PFSK-1 (cell line): ENCODE data around the gene EPS8L1.

Source experiments
- FOXP2 ChIP-seq: optimal IDR thresholded peaks from 2 replicates; pipeline ENCODE3; 2011; ENCODE audit warnings: borderline replicate concordance, control low read depth, inconsistent platforms; ENCODE audit not compliant: insufficient read depth; ENCODE audit errors: extremely low read length, extremely low read depth
- POLR2AphosphoS5 ChIP-seq: IDR thresholded peaks from 2 replicates; pipeline ENCODE4 v1.6.1; 2012; ENCODE audit warnings: low read depth, mild to moderate bottlenecking, control low read depth, low read length, moderate library complexity
- SIN3A ChIP-seq: IDR thresholded peaks from 2 replicates; pipeline ENCODE4 v1.6.1; 2012; ENCODE audit warnings: mild to moderate bottlenecking, low read length, moderate library complexity, borderline replicate concordance; ENCODE audit not compliant: insufficient read depth
- TAF1 ChIP-seq: IDR thresholded peaks from 2 replicates; pipeline ENCODE4 v1.6.1; 2012; ENCODE audit warnings: low read length, control low read depth, borderline replicate concordance; ENCODE audit not compliant: insufficient read depth
- TF ChIP-seq, protein P1 (sequence below), 2 experiments: IDR thresholded peaks; 2 replicates each; pipeline versions ENCODE4 v1.6.1 to v1.8.0; 2011 to 2012; ENCODE audit warnings: low read depth in 2 of 2, low read length in 2 of 2, control low read depth in 1 of 2, inconsistent platforms in 1 of 2, mild to moderate bottlenecking in 1 of 2, moderate library complexity in 1 of 2; ENCODE audit not compliant: insufficient read depth in 1 of 2

DNA sequence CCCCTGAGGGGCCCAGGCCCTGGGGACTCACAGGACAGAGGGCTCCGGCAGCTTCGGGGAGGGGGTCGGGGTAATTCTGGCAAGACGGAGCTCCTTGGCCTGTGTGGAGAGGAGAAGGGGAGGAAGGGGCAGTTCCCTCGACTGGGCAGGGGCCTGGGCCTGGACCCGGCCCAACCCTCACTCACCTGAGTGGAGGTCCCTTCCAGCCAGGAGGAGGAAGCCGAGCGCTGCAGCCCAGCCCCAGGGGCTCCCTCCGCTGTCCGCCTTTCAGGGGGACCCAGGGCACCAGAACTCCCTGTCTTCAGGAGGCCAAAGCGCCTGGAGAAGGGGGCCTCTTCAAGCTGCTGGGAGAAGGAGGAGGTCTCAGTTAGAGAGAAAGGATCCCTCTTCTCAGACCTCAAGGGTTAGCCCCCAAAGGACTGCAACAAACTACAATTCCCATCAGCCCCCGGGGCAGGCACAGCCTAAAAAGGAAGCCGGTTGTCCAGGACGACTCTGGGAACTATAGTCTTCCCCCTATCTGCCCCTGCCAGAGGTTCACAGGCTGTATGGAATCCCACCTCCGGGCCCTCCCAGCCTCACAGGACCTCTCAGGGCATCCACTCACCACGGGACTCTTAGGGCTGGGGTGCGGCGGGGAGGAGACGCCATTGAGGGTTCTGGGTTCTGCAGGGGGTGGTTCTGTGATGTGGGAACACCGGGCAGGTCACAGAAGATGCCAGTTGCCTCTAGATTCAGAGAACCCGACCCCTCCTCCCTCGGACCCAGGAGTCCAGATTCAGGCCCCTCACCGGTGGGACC, 19.8 kb downstream of the EPS8L1 start:
- TF ChIP-seq, protein P1, sequence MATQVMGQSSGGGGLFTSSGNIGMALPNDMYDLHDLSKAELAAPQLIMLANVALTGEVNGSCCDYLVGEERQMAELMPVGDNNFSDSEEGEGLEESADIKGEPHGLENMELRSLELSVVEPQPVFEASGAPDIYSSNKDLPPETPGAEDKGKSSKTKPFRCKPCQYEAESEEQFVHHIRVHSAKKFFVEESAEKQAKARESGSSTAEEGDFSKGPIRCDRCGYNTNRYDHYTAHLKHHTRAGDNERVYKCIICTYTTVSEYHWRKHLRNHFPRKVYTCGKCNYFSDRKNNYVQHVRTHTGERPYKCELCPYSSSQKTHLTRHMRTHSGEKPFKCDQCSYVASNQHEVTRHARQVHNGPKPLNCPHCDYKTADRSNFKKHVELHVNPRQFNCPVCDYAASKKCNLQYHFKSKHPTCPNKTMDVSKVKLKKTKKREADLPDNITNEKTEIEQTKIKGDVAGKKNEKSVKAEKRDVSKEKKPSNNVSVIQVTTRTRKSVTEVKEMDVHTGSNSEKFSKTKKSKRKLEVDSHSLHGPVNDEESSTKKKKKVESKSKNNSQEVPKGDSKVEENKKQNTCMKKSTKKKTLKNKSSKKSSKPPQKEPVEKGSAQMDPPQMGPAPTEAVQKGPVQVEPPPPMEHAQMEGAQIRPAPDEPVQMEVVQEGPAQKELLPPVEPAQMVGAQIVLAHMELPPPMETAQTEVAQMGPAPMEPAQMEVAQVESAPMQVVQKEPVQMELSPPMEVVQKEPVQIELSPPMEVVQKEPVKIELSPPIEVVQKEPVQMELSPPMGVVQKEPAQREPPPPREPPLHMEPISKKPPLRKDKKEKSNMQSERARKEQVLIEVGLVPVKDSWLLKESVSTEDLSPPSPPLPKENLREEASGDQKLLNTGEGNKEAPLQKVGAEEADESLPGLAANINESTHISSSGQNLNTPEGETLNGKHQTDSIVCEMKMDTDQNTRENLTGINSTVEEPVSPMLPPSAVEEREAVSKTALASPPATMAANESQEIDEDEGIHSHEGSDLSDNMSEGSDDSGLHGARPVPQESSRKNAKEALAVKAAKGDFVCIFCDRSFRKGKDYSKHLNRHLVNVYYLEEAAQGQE (IDR thresholded peaks at IDR 0.05; ENCODE audit: insufficient read depth in 1 of 2, low read depth in 2 of 2, low read length in 2 of 2), result no peak
- TF ChIP-seq SIN3A, result no peak
- TF ChIP-seq POLR2AphosphoS5, result no peak
- no peak for TF ChIP-seq TAF1
- TF ChIP-seq FOXP2, result no peak
